Activated CD8-positive, alpha-beta T cell treated with anti-CD3 and anti-CD28 coated beads for 36 hours (primary cell): ENCODE measurements around the gene RPL7L1. TPM values are rescaled to one million over a fixed set of nuclear protein-coding genes. Genes with fewer than 3 reads are reported as not detected.

Experiments
- ATAC-seq: fragments of 200-7000 bp; cut with Tn5 transposase; one replicate; pipeline ENCODE4 v1.10.0; 2021; ENCODE audit warnings: mild to moderate bottlenecking, moderate library complexity
- CTCF ChIA-PET: fragments of 350-600 bp; sonication (Branson Sonifier 250); formaldehyde crosslinking; loops from one replicate; lab custom pipeline; 2021; ENCODE audit warnings: antibody characterized with exemption; lab: Charles Lee
- POLR2A ChIA-PET: fragments of 350-600 bp; sonication (Branson Sonifier 250); formaldehyde crosslinking; loops from one replicate; lab custom pipeline; 2021; ENCODE audit warnings: antibody characterized with exemption; lab: Charles Lee
- DNase-seq: peaks from one replicate; pipeline ENCODE4 v3.0.0-alpha.2; 2020
- H3K27ac Mint-ChIP-seq: one replicate; pipeline ENCODE4 v1.8.0; 2021; ENCODE audit warnings: mild to moderate bottlenecking, mixed read lengths
- H3K27me3 Mint-ChIP-seq: one replicate; pipeline ENCODE4 v1.8.0; 2021; ENCODE audit warnings: mixed read lengths
- H3K36me3 Mint-ChIP-seq: one replicate; pipeline ENCODE4 v1.8.0; 2021; ENCODE audit warnings: low read depth, mixed read lengths
- H3K4me1 Mint-ChIP-seq: one replicate; pipeline ENCODE4 v1.8.0; 2021; ENCODE audit warnings: low read depth, mixed read lengths
- H3K4me3 Mint-ChIP-seq: one replicate; pipeline ENCODE4 v1.8.0; 2021; ENCODE audit warnings: mild to moderate bottlenecking, moderate library complexity, mixed read lengths
- H3K9me3 Mint-ChIP-seq: one replicate; pipeline ENCODE4 v1.8.0; 2021; ENCODE audit warnings: mixed read lengths
- CTCF ChIP-seq: fragments of 200-600 bp; IDR thresholded peaks from one replicate; pipeline ENCODE4 v1.8.0; 2022; ENCODE audit warnings: antibody characterized with exemption, mild to moderate bottlenecking
- intact Hi-C: fragments of 100-400 bp; cut with micrococcal nuclease; formaldehyde crosslinking; loops from one replicate; pipeline ENCODE4 v1.10.0; 2022
- total RNA-seq, 2 experiments: library from RNA; stranded (reverse); gene quantifications; one replicate each; pipeline ENCODE4 v1.2.3, GENCODE V29; 2021

The RPL7L1 gene
- total RNA-seq, 2 experiments from 2014 or later = 135 to 137 TPM

- CTCF ChIA-PET = interaction anchor here (0.8 to 1.0 kb wide), 2 partner anchors 27 to 35 kb away, joined by 3 read pairs; no protein-coding TSS in a partner anchor
- H3K27me3 Mint-ChIP-seq = no peaks in the 10 kb centered on the region
- POLR2A ChIA-PET = interaction anchor here (0.6 to 0.9 kb wide), 2 partner anchors 14 to 44 kb away, joined by 3 to 4 read pairs; partner anchors contain the start of gene PEX6
- intact Hi-C loops = no loop called here
- DNase-seq = no peak
- no peak for TF ChIP-seq CTCF
- H3K36me3 Mint-ChIP-seq = peaks cover 66% of the 10 kb centered on the region
- no peak for ATAC-seq
- no peaks in the 10 kb centered on the region for H3K9me3 Mint-ChIP-seq
- peak overlapping the region; percentile 77 for H3K27ac Mint-ChIP-seq
- peaks cover 40% of the 10 kb centered on the region for H3K4me1 Mint-ChIP-seq
- no peak overlapping the region for H3K4me3 Mint-ChIP-seq
Measured at GRCh38 chr6:42935322-42935721, 55.9 kb downstream of the RPL7L1 start.

GRCh38 chr6:42936398-42936797 lies 57.0 kb downstream of the RPL7L1 start:
- ChIA-PET POLR2A (interaction anchor here (1.0 kb wide), 1 partner anchor 17 kb away, joined by 3 read pairs; no protein-coding TSS in a partner anchor), CTCF (no interaction called here)
- intact Hi-C loops = no loop called here
- Mint-ChIP-seq H3K9me3 (no peaks in the 10 kb centered on the region), H3K27me3 (no peaks in the 10 kb centered on the region), H3K27ac (no peak overlapping the region), H3K36me3 (peaks cover 63% of the 10 kb centered on the region), H3K4me3 (no peak overlapping the region), H3K4me1 (peaks cover 41% of the 10 kb centered on the region)
- no peak for TF ChIP-seq CTCF
- no peak for ATAC-seq
- DNase-seq = no peak

- no peak for TF ChIP-seq CTCF
- H3K4me3 Mint-ChIP-seq = no peak overlapping the region
- peaks cover 29% of the 10 kb centered on the region for H3K4me1 Mint-ChIP-seq
- ChIA-PET POLR2A (interaction anchor here (0.6 to 0.8 kb wide), 3 partner anchors 8 to 13 kb away, joined by 3 read pairs; no protein-coding TSS in a partner anchor), CTCF (interaction anchor here (1.4 kb wide), 1 partner anchor 37 kb away, joined by 3 read pairs; no protein-coding TSS in a partner anchor)
- no peaks in the 10 kb centered on the region for H3K9me3 Mint-ChIP-seq
- H3K27me3 Mint-ChIP-seq = no peaks in the 10 kb centered on the region
- ATAC-seq (no peak), DNase-seq (no peak)
- peak overlapping the region; percentile 52 for H3K27ac Mint-ChIP-seq
- peaks cover 52% of the 10 kb centered on the region for H3K36me3 Mint-ChIP-seq
- intact Hi-C loops = no loop called here
Measured at GRCh38 chr6:42937548-42938427, 58.4 kb downstream of the RPL7L1 start.

- TF ChIP-seq CTCF = no peak
- ChIA-PET POLR2A (interaction anchor here (0.8 kb wide), 1 partner anchor 8 kb away, joined by 3 read pairs; no protein-coding TSS in a partner anchor), CTCF (interaction anchor here (1.2 to 1.4 kb wide), 2 partner anchors 38 to 52 kb away, joined by 3 read pairs; no protein-coding TSS in a partner anchor)
- Mint-ChIP-seq H3K4me3 (no peak overlapping the region), H3K27me3 (no peaks in the 10 kb centered on the region), H3K4me1 (peaks cover 23% of the 10 kb centered on the region), H3K9me3 (no peaks in the 10 kb centered on the region), H3K27ac (peak overlapping the region; percentile 5), H3K36me3 (peaks cover 46% of the 10 kb centered on the region)
- DNase-seq = no peak
- ATAC-seq = no peak
- intact Hi-C loops = no loop called here
Measured at GRCh38 chr6:42938428-42938796, 59.0 kb downstream of the RPL7L1 start.
